K562 (cell line): ENCODE data around the gene LTK. TPM values are rescaled to one million over a fixed set of nuclear protein-coding genes. Genes with fewer than 3 reads are reported as not detected.

ENCODE experiments used
- ARNT ChIP-seq, 2 experiments: fragments of 450-650 bp; IDR thresholded peaks; 2 replicates each; pipeline ENCODE4 v1.6.1; 2016; ENCODE audit warnings: mild to moderate bottlenecking in 1 of 2
- KAT2B ChIP-seq: IDR thresholded peaks from one replicate; pipeline ENCODE4 v1.6.1; 2012; ENCODE audit warnings: low read depth, mild to moderate bottlenecking, control low read depth, inconsistent platforms, low read length, moderate library complexity
- MCM2 ChIP-seq: fragments of 450-650 bp; IDR thresholded peaks from 2 replicates; pipeline ENCODE4 v1.6.1; 2017; ENCODE audit warnings: low read depth, mild to moderate bottlenecking
- MXI1 ChIP-seq: IDR thresholded peaks from 2 replicates; pipeline ENCODE4 v1.6.1; 2011; ENCODE audit warnings: low read depth, mild to moderate bottlenecking, improper control_type of control experiment, low read length
- ZNF444 ChIP-seq: fragments of 250-450 bp; sonication (Bioruptor Pico); IDR thresholded peaks from 2 replicates; pipeline ENCODE4 v1.4.0; 2020; ENCODE audit warnings: mild to moderate bottlenecking, moderate library complexity
- polyA plus RNA-seq, 8 experiments: library from polyadenylated mRNA; depleted of rRNA in 4 of 8; stranded (reverse) in 5 of 8; unstranded in 3 of 8; fragments of >200 nt; fragmentation: Nextera tagmentation in 2 of 8; fragmentation: Illumina TruSeq in 1 of 8; extraction: Ambion mirVana in 2 of 8; extraction: Trizol in 1 of 8; gene quantifications; 2 replicates each; pipeline versions ENCODE4 v1.2.1 to v1.2.3, GENCODE V29; 2011 to 2014; ENCODE audit warnings: inconsistent platforms in 1 of 8, missing spikeins in 1 of 8
- total RNA-seq, 7 experiments: library from RNA; depleted of rRNA in 6 of 7; stranded (reverse); fragments of >200 nt in 6 of 7; fragmentation: Illumina TruSeq in 2 of 7; extraction: Trizol in 2 of 7; gene quantifications; 2 replicates each; pipeline versions ENCODE4 v1.2.1 to v1.2.3, GENCODE V29; 2011 to 2021; ENCODE audit warnings: low replicate concordance in 1 of 7
- TF ChIP-seq, protein P1 (sequence below): sonication (generic); formaldehyde crosslinking; IDR thresholded peaks from 2 replicates; pipeline ENCODE4 v1.8.1; 2023; ENCODE audit warnings: mild to moderate bottlenecking, missing genetic modification reagents
- TF ChIP-seq, protein P2 (sequence below): fragments of 250-450 bp; sonication (Bioruptor Pico); IDR thresholded peaks from 2 replicates; pipeline ENCODE4 v1.5.0; 2022; ENCODE audit warnings: mild to moderate bottlenecking
- TF ChIP-seq, protein P3 (sequence below): fragments of 450-650 bp; conservative IDR thresholded peaks from 2 replicates; pipeline ENCODE4 v1.6.1; 2016; ENCODE audit warnings: missing genetic modification characterization, low read depth, mild to moderate bottlenecking, missing compliant biosample characterization, moderate library complexity

LTK gene
- total and polyA plus RNA-seq, 9 of the 15 experiments (the other 6 are each of a cell fraction or from before 2014, with no cell fraction given): 0.25 to 4.4 (median 1.8) TPM

DNA sequence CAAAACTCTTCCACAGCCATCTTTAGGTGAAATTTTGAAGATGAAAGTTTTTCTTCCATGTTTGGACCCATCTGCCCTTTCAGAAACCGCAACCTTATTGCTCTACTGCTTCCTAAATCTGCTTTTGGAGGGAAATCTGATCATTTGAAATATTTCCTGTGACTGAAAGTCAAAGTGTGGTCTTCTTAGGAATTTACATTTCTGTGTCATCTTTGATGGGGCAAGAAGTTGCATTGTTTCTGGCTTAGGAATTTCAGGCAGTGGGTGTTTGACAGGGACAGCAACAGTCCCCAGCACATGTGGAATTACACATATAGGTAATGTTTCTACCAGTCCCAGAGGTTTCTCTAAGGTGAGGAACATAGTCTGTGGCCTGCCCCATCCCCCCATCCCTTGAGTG, 40.1 kb upstream of the LTK start (continued):
- TF ChIP-seq, protein P1, sequence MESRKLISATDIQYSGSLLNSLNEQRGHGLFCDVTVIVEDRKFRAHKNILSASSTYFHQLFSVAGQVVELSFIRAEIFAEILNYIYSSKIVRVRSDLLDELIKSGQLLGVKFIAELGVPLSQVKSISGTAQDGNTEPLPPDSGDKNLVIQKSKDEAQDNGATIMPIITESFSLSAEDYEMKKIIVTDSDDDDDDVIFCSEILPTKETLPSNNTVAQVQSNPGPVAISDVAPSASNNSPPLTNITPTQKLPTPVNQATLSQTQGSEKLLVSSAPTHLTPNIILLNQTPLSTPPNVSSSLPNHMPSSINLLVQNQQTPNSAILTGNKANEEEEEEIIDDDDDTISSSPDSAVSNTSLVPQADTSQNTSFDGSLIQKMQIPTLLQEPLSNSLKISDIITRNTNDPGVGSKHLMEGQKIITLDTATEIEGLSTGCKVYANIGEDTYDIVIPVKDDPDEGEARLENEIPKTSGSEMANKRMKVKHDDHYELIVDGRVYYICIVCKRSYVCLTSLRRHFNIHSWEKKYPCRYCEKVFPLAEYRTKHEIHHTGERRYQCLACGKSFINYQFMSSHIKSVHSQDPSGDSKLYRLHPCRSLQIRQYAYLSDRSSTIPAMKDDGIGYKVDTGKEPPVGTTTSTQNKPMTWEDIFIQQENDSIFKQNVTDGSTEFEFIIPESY (CRISPR knock-in tag): no peak
- TF ChIP-seq MXI1 (no peak), ZNF444 (CRISPR knock-in tag) (no peak), MCM2 (no peak), KAT2B (no peak), ARNT (IDR thresholded peaks at IDR 0.05) (no peak)
- TF ChIP-seq, protein P2, sequence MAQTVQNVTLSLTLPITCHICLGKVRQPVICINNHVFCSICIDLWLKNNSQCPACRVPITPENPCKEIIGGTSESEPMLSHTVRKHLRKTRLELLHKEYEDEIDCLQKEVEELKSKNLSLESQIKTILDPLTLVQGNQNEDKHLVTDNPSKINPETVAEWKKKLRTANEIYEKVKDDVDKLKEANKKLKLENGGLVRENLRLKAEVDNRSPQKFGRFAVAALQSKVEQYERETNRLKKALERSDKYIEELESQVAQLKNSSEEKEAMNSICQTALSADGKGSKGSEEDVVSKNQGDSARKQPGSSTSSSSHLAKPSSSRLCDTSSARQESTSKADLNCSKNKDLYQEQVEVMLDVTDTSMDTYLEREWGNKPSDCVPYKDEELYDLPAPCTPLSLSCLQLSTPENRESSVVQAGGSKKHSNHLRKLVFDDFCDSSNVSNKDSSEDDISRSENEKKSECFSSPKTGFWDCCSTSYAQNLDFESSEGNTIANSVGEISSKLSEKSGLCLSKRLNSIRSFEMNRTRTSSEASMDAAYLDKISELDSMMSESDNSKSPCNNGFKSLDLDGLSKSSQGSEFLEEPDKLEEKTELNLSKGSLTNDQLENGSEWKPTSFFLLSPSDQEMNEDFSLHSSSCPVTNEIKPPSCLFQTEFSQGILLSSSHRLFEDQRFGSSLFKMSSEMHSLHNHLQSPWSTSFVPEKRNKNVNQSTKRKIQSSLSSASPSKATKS: no peak
- TF ChIP-seq, protein P3, sequence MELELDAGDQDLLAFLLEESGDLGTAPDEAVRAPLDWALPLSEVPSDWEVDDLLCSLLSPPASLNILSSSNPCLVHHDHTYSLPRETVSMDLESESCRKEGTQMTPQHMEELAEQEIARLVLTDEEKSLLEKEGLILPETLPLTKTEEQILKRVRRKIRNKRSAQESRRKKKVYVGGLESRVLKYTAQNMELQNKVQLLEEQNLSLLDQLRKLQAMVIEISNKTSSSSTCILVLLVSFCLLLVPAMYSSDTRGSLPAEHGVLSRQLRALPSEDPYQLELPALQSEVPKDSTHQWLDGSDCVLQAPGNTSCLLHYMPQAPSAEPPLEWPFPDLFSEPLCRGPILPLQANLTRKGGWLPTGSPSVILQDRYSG (tag): no peak
